ENCODE data around the gene TOGARAM1.
A peak's percentile ranks its signal among the peaks of the same experiment; 100 is the strongest.

The TOGARAM1 gene

DNA sequence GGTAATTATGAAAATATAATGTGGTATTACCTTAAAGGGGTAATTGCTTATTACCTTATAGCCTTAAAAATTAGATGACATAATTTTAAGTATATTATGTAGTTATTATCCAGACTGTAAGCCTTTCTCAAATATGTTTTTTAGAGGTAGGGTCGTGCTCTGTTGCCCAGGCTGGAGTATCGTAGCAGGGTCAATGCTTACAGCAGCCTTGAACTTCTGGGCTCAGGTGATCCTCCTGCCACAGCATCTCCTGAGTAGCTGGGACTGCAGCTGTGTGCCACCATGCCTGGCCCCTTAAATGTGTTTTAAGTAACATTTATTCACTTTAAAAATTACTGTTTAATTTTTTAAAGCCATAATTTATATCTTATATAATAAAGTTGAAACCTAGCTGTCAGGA is 132.3 kb downstream of the TOGARAM1 start:
- Histone ChIP-seq H3K4me3 (ENCODE audit: low read depth, low read length) (no peak overlapping the region), H3K36me3 (ENCODE audit: control insufficient read depth in 2 of 2, insufficient read depth in 1 of 2, low read length in 2 of 2) (peaks cover 42 to 57% of the 10 kb centered on the region in 2 experiments), H3K9me3 (ENCODE audit: control insufficient read depth, insufficient read depth, low read depth, low read length) (no peaks in the 10 kb centered on the region), H3K27ac (ENCODE audit: extremely low read depth, low read depth, low read length) (no peak overlapping the region), H3K4me1 (ENCODE audit: control insufficient read depth, insufficient read depth, low read length) (peaks cover 15% of the 10 kb centered on the region)
- ChIA-PET POLR2A (interaction anchor here (0.6 kb wide), 1 partner anchor 134 kb away, joined by 3 read pairs; no protein-coding TSS in a partner anchor), CTCF (no interaction called here)
- TF ChIP-seq ZNF664 (tag by site-specific recombination; IDR thresholded peaks at IDR 0.05): 0 out of 2 replicates have a peak, but pooled peaks have one; percentile 2
- TF ChIP-seq, protein P1, sequence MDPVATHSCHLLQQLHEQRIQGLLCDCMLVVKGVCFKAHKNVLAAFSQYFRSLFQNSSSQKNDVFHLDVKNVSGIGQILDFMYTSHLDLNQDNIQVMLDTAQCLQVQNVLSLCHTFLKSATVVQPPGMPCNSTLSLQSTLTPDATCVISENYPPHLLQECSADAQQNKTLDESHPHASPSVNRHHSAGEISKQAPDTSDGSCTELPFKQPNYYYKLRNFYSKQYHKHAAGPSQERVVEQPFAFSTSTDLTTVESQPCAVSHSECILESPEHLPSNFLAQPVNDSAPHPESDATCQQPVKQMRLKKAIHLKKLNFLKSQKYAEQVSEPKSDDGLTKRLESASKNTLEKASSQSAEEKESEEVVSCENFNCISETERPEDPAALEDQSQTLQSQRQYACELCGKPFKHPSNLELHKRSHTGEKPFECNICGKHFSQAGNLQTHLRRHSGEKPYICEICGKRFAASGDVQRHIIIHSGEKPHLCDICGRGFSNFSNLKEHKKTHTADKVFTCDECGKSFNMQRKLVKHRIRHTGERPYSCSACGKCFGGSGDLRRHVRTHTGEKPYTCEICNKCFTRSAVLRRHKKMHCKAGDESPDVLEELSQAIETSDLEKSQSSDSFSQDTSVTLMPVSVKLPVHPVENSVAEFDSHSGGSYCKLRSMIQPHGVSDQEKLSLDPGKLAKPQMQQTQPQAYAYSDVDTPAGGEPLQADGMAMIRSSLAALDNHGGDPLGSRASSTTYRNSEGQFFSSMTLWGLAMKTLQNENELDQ (tag by site-specific recombination; IDR thresholded peaks at IDR 0.05; ENCODE audit: low read depth): no peak
- TF ChIP-seq KLF16 (tag by site-specific recombination; IDR thresholded peaks at IDR 0.05): no peak
- TF ChIP-seq ZFP69B (tag by site-specific recombination; IDR thresholded peaks at IDR 0.05): no peak

GRCh38 chr14:45095143-45095542 is 133.2 kb downstream of the TOGARAM1 start:
- no peak overlapping the region for H3K27ac ChIP-seq (ENCODE audit: extremely low read depth, low read depth, low read length)
- H3K36me3 ChIP-seq (ENCODE audit: control insufficient read depth in 2 of 2, insufficient read depth in 1 of 2, low read length in 2 of 2): peaks cover 51 to 63% of the 10 kb centered on the region in 2 experiments
- no peak overlapping the region for H3K4me3 ChIP-seq (ENCODE audit: low read depth, low read length)
- ChIA-PET CTCF (no interaction called here), POLR2A (no interaction called here)
- H3K4me1 ChIP-seq (ENCODE audit: control insufficient read depth, insufficient read depth, low read length): peaks cover 6% of the 10 kb centered on the region
- TF ChIP-seq SETDB1 (IDR thresholded peaks at IDR 0.05; ENCODE audit: insufficient read length, low read length) (peak; percentile 15), AEBP2 (tag by site-specific recombination; IDR thresholded peaks at IDR 0.05; ENCODE audit: borderline replicate concordance) (no peak), ZNF112 (tag by site-specific recombination; IDR thresholded peaks at IDR 0.05) (no peak)
- no peaks in the 10 kb centered on the region for H3K9me3 ChIP-seq (ENCODE audit: control insufficient read depth, insufficient read depth, low read depth, low read length)

DNA sequence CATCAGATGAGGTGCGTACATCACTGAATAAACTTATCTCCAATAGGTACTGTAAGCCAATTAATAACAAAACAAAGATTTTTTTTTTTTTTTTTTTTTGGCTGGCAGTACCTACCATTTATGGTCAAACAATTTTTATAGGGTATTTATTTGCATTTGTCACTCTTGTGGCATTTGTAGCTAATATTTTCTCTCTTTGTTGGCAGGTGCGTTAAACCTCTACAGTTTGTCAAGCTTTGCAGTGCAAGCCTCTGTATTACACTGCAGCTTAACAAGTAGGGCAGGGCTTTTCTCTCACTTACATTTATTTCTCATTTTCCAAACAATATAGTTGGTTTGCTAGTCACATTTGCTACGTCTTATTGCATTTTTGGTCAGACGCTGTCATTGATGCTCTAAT is 134.2 kb downstream of the TOGARAM1 start:
- POLR2A ChIA-PET: interaction anchor here (0.7 kb wide), 1 partner anchor 136 kb away, joined by 5 read pairs; no protein-coding TSS in a partner anchor
- no peak overlapping the region for H3K27ac ChIP-seq (ENCODE audit: extremely low read depth, low read depth, low read length)
- no peaks in the 10 kb centered on the region; the same call in 1 of the 2 replicates for H3K4me1 ChIP-seq (ENCODE audit: control insufficient read depth, insufficient read depth, low read length)
- no peaks in the 10 kb centered on the region for H3K9me3 ChIP-seq (ENCODE audit: control insufficient read depth, insufficient read depth, low read depth, low read length)
- CTCF ChIA-PET: no interaction called here
- no peak overlapping the region for H3K4me3 ChIP-seq (ENCODE audit: low read depth, low read length)
- peaks cover 62 to 70% of the 10 kb centered on the region in 2 experiments for H3K36me3 ChIP-seq (ENCODE audit: control insufficient read depth in 2 of 2, insufficient read depth in 1 of 2, low read length in 2 of 2)
- TF ChIP-seq ZNF280D (tag by site-specific recombination; IDR thresholded peaks at IDR 0.05) (no peak), ZBTB1 (tag by site-specific recombination; IDR thresholded peaks at IDR 0.05) (no peak), ZBTB8A (tag by site-specific recombination; IDR thresholded peaks at IDR 0.05) (no peak), ZNF677 (tag by site-specific recombination; IDR thresholded peaks at IDR 0.05) (no peak), ZNF549 (tag by site-specific recombination; IDR thresholded peaks at IDR 0.05) (no peak), ZNF302 (tag by site-specific recombination; IDR thresholded peaks at IDR 0.05; ENCODE audit: low read depth) (no peak), AEBP2 (tag by site-specific recombination; IDR thresholded peaks at IDR 0.05; ENCODE audit: borderline replicate concordance) (no peak), ZNF350 (tag by site-specific recombination; IDR thresholded peaks at IDR 0.05) (no peak), FEZF1 (tag by site-specific recombination; IDR thresholded peaks at IDR 0.05) (no peak)
- TF ChIP-seq, protein P1 (tag by site-specific recombination; IDR thresholded peaks at IDR 0.05; ENCODE audit: low read depth): no peak
- TF ChIP-seq, protein P2, sequence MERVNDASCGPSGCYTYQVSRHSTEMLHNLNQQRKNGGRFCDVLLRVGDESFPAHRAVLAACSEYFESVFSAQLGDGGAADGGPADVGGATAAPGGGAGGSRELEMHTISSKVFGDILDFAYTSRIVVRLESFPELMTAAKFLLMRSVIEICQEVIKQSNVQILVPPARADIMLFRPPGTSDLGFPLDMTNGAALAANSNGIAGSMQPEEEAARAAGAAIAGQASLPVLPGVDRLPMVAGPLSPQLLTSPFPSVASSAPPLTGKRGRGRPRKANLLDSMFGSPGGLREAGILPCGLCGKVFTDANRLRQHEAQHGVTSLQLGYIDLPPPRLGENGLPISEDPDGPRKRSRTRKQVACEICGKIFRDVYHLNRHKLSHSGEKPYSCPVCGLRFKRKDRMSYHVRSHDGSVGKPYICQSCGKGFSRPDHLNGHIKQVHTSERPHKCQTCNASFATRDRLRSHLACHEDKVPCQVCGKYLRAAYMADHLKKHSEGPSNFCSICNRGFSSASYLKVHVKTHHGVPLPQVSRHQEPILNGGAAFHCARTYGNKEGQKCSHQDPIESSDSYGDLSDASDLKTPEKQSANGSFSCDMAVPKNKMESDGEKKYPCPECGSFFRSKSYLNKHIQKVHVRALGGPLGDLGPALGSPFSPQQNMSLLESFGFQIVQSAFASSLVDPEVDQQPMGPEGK (tag by site-specific recombination; IDR thresholded peaks at IDR 0.05): no peak
